GM19240 (cell line): ENCODE data around the gene TH.

Experiments
- DNase-seq: peaks from one replicate; pipeline ENCODE4 v3.0.0; 2011; ENCODE audit warnings: low spot score; ENCODE audit not compliant: insufficient read length

The TH gene

GRCh38 chr11:2171591-2172003, at the start of gene TH:
TH (minus strand) TSS chr11:2171815; CDS start chr11:2171786, 29 bp downstream.
- no peak for DNase-seq

- DNase-seq, result no peak
These were observed 49.4 kb upstream of the TH start for GRCh38 chr11:2221024-2221423.

GRCh38 chr11:2220173-2220771, 48.7 kb upstream of the TH start:
- DNase-seq, result no peak

DNA sequence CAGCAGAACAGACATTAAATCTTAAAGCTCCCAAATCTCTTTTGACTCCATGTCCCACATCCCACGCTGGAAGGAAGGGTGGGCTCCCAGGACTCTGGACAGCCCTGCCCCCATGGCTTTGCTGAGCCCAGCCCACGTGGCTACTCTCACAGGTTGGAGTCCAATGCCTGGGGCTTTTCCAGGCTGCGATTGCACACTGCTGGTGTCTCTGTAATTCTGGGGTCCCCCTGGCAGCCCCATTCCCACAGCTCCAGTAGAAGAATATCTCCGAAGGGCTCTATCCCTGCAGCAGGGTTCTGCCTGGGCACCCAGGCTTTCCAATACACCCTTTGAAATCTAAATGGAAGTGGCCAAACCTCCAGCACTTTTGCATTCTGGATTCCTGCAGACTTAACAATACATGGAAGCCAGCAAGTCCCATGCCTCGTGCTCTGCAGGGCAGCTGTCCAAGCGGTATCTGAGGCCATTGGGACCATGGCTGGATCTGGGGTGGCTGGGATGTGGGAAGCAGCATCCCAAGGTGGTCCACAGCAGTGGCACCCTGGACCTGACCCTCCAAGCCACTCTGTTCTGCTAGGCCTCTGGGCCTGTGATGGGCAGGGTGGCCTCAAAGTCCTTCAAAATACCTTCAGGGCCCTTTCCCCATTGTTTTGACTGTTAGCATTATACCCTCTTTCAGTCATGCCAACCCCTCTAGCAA, 47.9 kb upstream of the TH start:
- no peak for DNase-seq

GRCh38 chr11:2218031-2218633, 46.5 kb upstream of the TH start:
- DNase-seq, result no peak

GRCh38 chr11:2217211-2218030, 45.8 kb upstream of the TH start:
- no peak for DNase-seq

DNA sequence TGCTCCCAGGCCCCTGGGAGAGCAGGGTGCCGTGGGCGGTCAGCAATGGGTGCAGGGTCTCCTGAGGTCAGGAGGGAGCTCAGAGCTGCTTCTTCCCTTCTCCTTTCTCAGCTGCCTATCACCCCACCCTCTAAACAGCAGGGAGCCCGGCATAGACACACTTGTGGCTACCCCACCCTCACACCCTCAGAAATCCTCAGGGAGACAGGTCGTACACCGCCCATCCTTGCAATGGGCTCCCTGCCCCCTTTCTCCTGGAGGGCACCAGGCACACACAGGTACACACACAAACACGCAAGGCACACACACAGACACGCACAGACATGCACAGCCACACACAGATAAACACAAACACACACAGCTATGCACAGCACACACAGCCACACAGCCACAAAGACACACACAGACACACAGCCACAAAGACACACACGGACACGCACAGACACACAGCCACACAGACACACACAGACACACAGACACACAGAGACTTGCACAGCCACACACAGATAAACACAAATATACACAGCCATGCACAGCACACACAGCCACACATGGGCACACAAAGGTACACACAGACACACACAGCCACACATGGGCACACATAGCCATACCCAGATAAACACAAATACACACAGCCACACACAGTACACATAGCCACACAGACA, 44.9 kb upstream of the TH start:
- DNase-seq, result no peak

- DNase-seq, result no peak
These were observed 44.2 kb upstream of the TH start for GRCh38 chr11:2215561-2216399.

DNA sequence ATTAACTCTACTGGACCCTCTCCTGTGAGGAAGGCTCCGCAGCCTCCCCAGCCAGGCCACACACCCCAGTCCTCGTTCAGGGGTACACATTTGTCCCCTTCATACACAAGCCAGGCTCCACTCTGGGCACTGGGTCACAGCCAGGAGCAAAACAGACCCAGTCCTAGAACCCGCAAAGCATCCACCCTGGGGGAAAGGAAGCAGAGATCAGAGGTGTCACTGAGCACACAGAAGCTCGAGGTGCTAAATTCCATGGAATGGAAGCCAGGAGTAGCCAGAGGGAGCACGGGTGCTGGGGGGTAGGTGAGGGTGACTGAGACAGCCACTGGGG, 43.6 kb upstream of the TH start:
- DNase-seq, result no peak

DNA sequence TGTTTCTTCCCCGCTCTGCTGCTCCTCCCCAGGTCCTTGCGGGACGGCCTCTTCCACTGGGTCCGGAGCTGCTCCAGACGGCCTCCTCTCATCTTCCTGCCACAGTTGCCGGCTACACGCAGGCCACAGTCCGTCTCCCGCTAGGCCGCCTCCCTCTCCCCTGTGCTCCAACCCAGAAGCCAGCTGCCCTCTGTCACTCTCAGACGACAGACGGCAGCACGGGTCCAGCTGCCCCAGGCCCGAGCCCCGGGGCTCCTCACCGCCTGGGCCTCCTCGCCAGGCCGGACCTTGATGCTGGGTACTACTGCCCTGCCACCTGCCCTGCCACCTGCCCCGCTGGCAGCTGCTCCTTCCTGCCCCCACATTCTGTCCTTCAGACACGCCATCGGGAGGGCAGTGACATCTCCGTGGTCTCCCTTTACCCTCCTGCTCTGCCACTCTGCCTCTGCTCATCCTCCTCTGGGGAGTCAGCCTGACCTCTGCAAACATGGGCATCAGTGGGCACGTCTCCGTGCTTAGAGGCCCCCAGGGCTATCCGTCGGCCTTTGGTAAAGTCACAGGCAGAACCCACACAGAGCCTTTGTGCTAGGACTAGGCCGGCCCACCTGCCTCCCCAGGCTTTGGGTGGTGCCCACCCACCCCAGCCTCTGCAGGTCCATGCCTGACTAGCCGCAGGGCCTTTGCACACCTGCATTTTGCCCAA, 43.1 kb upstream of the TH start:
- DNase-seq, result no peak

GRCh38 chr11:2213890-2214526, 42.4 kb upstream of the TH start:
- DNase-seq, result no peak

DNA sequence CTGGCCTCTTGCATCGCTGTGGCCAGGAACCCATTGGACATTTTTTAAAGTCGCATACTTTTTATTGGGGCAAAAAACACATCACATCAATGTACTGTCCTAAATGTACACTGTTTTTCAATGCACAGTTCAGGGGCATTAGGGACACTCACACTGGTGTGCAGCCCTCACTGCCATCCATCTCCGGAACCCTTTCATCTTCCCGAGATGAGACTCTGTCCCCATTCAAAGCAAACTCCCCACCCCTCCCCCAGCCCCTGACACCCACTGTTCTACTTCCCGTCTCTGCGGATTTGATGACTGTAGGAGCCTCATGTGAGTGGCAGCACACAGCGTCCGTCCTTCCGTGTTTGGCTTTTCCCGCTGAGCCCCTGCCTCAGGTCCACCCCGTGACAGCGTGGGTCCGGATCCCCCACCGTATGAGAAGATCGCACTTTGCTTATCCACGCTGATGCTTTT, 41.8 kb upstream of the TH start:
- DNase-seq, result no peak

DNA sequence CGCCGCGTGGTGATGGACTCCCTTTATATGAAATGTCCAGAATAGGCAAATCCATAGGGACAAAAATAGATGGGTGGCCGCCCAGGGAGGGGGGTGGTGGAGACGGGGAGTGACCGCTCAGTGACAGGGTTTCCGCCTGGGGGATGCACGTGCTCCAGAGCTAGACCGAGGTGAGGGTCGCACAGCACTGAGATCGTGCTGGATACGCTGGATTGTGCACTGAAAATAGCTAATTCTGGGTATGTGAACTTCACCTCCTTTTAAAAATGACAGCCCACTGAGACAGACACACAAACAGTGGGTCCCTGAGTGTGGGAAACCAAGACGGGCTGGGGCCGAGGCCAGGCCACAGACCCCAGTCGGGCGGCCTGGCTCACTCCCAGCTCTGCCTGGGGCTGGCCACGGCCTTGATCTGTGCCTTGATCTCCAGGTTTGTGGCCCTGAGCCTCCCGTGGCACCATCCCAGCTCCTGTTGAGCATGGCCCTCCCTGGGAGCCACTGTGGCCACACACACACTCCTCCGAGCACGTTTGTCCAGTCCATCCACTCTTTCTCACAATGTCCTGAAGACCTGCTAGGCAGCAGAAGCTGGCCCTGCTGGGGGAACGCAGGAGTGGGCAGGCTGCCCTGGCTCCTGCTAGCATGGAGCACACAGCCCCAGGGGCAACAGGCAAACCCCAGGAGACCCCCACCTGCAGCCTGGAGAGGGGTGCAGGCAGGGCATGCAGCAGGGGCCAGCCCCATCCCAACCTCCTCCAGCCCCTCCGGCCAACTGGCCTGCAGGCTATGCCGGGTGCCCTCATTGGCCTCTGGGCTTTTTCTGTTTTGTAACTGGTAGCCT, 41.0 kb upstream of the TH start:
- DNase-seq, result no peak

GRCh38 chr11:2211113-2211971, 39.7 kb upstream of the TH start:
- no peak for DNase-seq

DNA sequence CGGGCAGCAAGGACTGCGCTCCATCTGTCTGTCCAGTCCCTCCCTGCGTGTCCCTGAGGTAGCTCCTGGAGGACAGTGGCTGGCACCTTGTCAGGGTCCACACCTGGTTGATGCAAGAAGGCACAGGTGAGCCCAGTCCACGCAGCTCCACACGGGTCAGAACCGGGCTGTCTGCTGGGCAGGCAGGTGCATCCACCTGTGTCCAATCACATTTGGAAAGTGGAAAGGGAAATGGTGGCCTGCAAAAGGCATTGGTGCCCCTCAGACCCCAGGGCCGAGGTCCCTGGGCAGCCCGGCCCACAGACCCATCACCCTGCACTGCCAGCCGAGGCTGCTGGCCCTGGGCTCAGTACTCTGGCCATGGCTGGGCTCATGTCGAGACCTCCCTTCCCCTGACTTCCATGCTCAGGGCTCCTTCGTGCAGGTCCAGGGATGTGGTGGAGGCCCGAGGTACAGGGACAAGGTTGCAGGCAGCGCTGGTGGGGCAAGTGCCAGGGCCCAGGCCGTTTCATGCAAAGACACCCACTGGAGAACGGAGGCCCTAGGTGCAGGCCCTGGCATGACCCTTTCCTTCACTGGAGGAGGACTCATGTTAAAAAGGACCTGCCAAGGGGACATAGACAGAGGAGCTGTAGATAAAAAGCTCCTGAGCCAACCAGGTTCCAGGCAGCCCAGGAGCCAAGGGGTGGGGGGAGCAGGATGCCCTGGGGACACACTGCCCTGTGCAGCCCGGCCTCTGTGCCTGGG, 38.9 kb upstream of the TH start:
- DNase-seq, result no peak

GRCh38 chr11:2209900-2210321, 38.3 kb upstream of the TH start:
- no peak for DNase-seq

DNA sequence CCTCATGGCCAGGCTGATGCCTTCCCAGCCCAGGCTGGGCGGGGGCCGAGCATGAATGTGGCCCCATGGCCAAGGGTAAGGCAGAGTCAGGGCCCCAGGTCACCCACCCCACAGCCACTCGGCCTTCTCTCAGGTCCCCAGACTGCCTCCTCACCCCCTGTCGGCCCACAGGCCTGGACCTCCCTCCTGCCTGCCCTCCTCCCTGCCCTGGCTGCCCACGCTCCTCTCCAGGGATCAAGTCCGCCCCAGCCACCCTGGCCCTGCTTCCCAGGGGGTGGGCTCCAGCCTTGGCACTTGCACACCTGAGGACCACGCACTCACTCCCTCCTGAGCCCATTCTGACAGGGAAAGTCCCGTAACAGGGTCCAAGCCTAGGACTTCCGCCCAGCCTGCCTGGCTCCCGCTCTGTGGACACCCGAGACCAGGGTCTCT, 37.8 kb upstream of the TH start:
- DNase-seq, result no peak
